Kidney capillary endothelial cell (primary cell): Measurements from ENCODE around the gene MME.
"Not testable (repeated sequence)": the region's sequence is repeated elsewhere in the genome, so short reads cannot be mapped to it uniquely, and the experiment has no call there.

Experiments
- DNase-seq: peaks from one replicate; pipeline ENCODE4 v3.0.0-alpha.2; 2018; ENCODE audit warnings: low spot score

MME gene

GRCh38 chr3:155084567-155084966, 4.4 kb downstream of the MME start:
- no peak for DNase-seq

DNA sequence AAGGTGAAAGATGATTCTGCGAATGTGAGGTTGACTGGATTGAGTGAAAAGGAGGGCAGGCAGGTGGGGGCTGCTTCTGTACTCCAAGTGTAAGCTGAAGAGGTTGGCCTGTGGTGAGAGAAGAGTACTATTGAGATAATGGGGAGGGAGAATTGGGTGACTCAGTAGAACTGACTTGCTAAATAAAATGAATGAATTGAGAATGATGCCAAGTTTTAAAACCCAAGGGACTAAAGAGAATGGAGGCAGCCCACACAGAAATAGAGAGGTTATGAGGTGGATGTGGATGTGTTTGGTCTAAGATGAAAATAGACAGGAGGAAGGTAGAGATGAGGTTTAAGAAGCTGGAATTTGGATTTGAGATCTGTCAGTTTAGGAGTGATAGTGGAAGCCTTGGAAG, 5.9 kb downstream of the MME start:
- no peak for DNase-seq

DNA sequence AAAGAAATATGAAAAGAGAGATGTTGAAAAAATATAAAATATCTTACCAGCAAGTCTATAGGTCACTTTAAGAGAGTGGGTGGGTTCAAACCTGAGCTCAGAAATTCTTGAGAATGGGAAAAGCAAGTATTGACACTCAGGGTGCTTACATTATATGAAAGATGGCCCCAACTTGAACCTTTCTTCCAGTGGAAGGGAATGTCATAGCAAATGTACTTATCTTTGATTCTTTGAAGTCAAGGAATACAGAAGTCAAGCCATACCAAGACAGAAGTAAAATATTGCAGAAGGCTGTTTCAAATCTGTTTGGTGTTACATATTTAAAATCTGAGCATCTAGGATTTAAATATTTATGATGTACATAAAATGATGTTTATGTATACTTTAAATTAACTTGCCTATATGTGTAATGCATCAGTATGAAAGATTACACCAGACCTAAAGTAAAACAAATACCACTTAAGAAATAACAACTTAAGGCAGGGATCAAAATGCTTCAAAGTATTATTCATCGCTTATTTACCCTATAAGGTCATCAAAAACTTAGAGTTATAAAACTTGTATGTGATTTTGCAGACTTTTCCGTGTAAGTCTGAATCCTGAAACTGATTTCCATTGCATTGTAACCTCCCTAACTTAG, 8.7 kb downstream of the MME start:
- DNase-seq, result no peak

GRCh38 chr3:155089495-155089894, 9.4 kb downstream of the MME start:
- DNase-seq, result no peak

GRCh38 chr3:155093261-155093660, 13.1 kb downstream of the MME start:
- no peak for DNase-seq

DNA sequence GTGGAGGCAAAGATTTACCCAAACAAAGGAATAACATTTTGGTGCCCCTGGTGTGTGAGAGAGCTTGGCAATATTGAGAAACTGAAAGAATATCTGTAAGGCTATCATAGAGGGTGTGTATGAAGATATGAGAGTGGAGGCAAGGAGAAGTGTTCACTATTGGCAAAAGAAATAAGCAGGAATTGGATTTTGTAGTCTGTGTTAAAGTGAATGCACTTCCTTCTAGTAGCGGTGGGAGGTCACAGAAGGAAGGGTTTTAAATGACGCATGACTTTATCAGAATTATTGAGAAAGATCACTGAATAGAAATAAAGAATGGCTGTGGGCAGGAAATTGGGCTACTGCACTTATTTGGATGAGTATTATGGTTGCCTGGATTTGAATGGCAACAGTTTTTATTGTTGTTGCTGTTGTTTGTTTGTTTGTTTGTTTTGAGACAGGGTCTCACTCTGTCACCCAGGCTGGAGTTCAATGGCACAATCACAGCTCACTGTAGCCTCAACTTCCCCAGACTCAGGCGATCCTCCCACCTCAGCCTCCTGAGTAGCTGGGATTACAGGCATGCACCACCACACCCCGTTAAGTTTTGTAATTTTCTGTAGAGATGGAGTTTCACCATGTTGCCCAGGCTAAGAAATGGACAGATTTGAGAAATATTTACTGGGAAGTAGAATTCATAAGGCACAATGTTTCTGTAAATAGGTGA, 16.3 kb downstream of the MME start:
- DNase-seq, result no peak

GRCh38 chr3:155097009-155097349, 16.9 kb downstream of the MME start:
- no peak for DNase-seq

DNA sequence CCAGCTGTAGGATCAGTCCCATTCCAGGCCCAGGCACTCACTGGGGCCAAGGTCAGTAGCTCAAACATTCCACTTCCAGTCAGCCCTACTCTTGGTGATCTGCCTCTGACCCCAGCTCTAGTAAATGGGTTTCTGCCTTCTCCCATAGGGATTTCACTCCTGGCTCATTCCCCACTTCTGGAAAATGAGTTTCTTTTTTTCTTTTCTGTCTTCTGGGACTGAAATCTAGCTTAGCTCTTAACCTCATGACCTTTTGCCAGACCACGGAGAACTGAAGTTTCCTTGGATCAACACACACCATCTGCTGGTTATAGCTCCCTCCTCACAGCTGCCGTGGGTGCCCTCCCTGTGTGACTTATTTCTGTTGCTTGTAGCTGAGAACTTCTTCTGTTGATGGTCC, 21.3 kb downstream of the MME start:
- no peak for DNase-seq

- no peak for DNase-seq
These were observed 22.2 kb downstream of the MME start for GRCh38 chr3:155102329-155102728.

- DNase-seq, result no peak
These were observed 23.6 kb downstream of the MME start for GRCh38 chr3:155103686-155104085.

DNA sequence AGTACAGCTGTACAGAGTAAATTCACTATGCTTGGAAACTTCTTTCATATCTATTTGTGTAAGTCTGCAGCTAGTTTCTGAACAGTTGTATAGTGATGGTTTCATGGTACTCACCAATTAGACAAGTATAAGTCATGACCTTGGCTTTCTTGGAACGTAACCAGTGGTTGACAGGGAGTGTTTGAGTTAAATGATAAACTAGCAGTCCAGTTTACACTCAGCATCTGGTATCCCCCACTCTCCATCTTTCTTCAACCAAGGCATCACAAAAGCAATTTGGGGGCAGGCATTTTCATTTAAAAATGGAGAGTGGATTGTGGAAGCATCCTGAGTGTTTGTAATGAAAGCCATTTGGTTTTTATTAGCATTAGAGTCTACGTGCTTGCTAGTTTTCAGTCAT, 26.0 kb downstream of the MME start:
- DNase-seq, result no peak

GRCh38 chr3:155110022-155110421, 29.9 kb downstream of the MME start:
- DNase-seq, result no peak

GRCh38 chr3:155110996-155111901, 31.1 kb downstream of the MME start:
- DNase-seq, result no peak

DNA sequence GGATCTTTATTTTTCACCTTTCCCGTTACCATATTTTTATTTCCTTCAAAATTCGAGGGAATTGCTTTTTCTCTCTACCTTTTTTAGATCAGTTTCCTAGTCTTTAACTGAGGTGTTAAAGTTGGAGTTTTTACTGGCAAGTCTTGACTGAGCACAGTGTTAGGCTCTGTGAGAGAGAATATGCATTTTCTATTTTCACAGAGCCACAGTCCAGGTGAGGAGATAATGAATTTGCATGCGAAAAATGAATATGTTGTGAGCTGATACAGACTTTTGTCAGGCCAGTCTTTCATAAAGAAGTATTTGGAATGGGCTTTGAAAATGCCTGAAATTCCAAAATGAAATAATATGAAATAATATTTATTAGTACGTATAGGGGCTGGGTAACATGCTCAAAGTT, 31.9 kb downstream of the MME start:
- DNase-seq, result no peak

GRCh38 chr3:155112661-155113389, 32.7 kb downstream of the MME start:
- no peak for DNase-seq

- not testable (repeated sequence) for DNase-seq
These were observed 44.6 kb downstream of the MME start for GRCh38 chr3:155124745-155125144.

DNA sequence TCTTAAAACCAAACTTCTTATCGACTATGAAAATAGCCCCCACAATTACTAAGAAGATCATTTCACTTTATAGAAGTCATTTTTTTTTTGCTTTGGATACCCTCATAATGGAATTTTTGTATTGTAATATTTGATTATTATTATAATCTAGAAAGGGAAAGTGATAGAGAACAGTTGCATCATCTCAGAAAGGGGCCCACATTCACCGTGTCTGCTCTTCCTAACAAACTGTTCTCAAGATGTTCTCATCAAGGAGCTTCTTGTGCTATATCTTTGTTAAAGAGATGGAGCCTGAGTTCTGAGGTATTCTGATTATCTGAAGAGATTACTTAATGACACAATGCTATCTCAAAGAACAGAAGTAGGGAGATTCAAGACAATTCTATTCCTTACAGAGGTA, 49.3 kb downstream of the MME start:
- DNase-seq, result no peak

- DNase-seq, result no peak
These were observed 49.9 kb downstream of the MME start for GRCh38 chr3:155130001-155130400.

DNA sequence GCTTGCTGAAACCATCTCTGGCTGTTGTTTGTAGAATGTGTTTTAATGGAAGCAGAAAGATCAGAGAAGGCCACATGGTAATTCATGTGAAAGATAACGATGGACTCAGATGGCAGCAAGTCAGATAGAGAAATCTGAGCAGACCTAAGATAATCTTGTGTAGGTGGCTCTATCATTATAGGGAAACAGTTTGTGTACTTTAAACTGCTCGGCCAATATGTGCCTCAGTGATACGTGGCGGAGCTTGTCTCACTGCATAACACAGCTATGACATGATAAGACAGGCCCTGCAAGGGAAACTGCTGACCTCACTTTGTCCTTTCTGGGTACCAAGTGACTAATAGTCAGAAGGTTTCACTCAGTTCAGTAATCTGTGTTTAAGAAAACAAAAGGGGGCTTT, 51.0 kb downstream of the MME start:
- no peak for DNase-seq

DNA sequence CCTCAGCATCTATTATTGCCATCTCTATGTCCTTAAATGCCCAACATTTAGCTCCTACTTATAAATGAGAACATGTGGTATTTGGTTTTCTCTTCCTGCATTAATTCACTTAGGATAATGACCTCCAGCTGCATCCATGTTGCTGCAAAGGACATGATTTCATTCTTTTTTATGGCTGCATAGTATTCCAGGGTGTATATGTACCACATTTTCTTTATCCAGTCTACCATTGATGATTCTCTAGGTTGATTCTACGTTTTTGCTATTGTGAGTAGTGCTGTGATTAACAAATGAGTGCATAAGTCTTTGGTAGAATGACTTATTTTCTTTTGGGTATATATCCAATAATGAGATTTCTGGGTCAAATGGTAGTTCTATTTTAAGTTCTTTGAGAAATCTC, 54.2 kb downstream of the MME start:
- not testable (repeated sequence) for DNase-seq

DNA sequence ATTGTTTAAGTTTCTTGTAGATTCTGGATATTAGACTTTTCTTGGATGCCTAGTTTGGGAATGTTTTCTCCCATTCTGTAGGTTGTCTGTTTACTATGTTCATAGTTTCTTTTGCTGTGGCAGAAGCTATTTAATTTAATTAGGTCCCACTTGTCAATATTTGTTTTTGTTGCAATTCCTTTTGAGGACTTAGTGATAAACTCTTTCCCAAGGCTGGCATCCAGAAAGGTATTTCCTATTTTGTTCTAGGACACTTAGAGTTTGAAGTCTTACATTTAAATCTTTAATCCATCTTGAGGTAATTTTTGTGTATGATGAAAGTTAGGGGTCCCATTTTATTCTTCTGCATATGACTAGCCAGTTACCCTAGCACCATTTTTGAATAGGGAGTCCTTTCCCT, 54.9 kb downstream of the MME start:
- DNase-seq, result no peak

GRCh38 chr3:155138677-155139076, 58.6 kb downstream of the MME start:
- no peak for DNase-seq
